Measurements from ENCODE around the gene FRMD3.

The FRMD3 gene

GRCh38 chr9:83313781-83314180 lies 224.4 kb downstream of the FRMD3 start:
- no peak for TF ChIP-seq GATA3 (IDR thresholded peaks at IDR 0.05; ENCODE audit: low read depth, low read length)
- TF ChIP-seq GATA2 (IDR thresholded peaks at IDR 0.05; ENCODE audit: low read depth, low read length) = no peak

GRCh38 chr9:83312537-83312936 lies 225.7 kb downstream of the FRMD3 start:
- TF ChIP-seq GATA2 (IDR thresholded peaks at IDR 0.05; ENCODE audit: low read depth, low read length) (no peak), GATA3 (IDR thresholded peaks at IDR 0.05; ENCODE audit: low read depth, low read length) (no peak)

DNA sequence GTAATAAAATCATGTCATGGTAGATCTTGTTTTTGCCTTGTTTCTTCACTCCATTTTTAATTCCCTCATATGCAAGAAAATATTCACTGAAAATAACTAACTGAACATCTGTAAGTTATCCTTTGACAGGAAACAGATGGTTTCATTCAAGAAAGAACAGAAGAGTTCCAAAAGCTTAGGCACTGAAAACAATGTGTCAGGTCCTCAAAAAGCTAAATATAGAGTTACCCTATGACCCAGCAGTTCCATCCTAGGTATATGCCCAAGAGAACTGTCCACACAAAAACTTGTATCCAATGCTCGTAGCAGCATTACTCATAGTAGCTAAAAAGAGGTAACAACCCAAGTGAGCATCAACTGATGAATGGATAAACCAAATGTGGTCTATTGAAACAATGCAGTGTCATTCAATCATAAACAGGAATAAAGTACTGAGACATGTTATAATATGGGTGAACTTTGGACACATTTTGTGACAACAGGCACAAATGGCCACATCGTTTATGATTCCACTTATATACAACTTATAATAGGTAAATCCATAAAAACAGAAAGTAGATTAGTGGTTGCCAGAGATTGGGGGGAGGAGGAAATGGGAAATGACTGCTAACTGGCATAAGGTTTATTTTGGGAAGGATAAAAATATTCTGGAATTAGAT lies 231.0 kb downstream of the FRMD3 start:
- TF ChIP-seq GATA3 (IDR thresholded peaks at IDR 0.05; ENCODE audit: low read depth, low read length) = no peak
- no peak for TF ChIP-seq GATA2 (IDR thresholded peaks at IDR 0.05; ENCODE audit: low read depth, low read length)

GRCh38 chr9:83304686-83305085 lies 233.5 kb downstream of the FRMD3 start:
- TF ChIP-seq GATA2 (IDR thresholded peaks at IDR 0.05; ENCODE audit: low read depth, low read length) (no peak; the same call in 1 of the 2 replicates), GATA3 (IDR thresholded peaks at IDR 0.05; ENCODE audit: low read depth, low read length) (no peak)

GRCh38 chr9:83299571-83299970 lies 238.6 kb downstream of the FRMD3 start:
- no peak for TF ChIP-seq GATA2 (IDR thresholded peaks at IDR 0.05; ENCODE audit: low read depth, low read length)
- no peak for TF ChIP-seq GATA3 (IDR thresholded peaks at IDR 0.05; ENCODE audit: low read depth, low read length)

DNA sequence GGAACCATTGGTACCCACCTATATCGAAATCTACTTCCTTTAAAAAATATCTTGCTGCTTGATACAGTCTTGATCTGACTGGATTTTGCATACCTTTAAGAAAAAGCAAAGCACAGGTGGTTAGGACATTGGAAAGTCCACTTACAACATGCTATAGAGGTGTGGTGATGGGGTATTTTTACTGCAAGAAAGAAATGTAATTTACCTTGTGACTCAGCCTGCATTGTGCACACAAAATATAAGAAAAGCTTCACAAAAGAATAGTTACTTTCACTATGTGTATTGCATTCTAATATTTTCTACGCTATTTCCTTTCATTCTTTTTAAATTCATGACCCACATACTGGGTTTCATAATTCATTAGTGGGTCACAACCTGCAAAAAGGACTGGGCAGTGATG lies 239.1 kb downstream of the FRMD3 start:
- TF ChIP-seq GATA3 (IDR thresholded peaks at IDR 0.05; ENCODE audit: low read depth, low read length) (no peak), GATA2 (IDR thresholded peaks at IDR 0.05; ENCODE audit: low read depth, low read length) (no peak)

DNA sequence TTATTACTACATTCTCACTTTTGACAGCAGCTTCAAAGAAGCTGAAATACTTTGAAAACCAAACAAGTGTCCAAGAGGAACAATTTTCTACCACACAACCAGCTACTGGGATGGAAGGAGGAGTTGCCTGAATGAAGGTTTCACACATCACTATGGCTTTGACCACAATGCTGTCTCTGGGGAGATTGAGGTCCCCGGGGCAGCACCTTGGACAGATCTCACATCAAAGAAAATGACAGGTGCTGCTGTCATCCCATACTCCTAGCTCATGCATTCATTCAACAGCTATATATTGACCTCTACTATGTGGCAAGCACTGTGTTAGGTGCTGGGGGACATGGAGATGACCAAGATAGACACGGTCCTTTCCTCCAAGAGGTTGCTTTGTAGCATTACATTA lies 242.1 kb downstream of the FRMD3 start:
- TF ChIP-seq GATA2 (IDR thresholded peaks at IDR 0.05; ENCODE audit: low read depth, low read length) (no peak), GATA3 (IDR thresholded peaks at IDR 0.05; ENCODE audit: low read depth, low read length) (no peak)

GRCh38 chr9:83294816-83295215 lies 243.4 kb downstream of the FRMD3 start:
- TF ChIP-seq GATA3 (IDR thresholded peaks at IDR 0.05; ENCODE audit: low read depth, low read length) = no peak
- no peak for TF ChIP-seq GATA2 (IDR thresholded peaks at IDR 0.05; ENCODE audit: low read depth, low read length)

- no peak for TF ChIP-seq GATA3 (IDR thresholded peaks at IDR 0.05; ENCODE audit: low read depth, low read length)
- TF ChIP-seq GATA2 (IDR thresholded peaks at IDR 0.05; ENCODE audit: low read depth, low read length) = no peak
These were observed 247.0 kb downstream of the FRMD3 start for GRCh38 chr9:83291196-83291595.

GRCh38 chr9:83290692-83291091 lies 247.5 kb downstream of the FRMD3 start:
- TF ChIP-seq GATA3 (IDR thresholded peaks at IDR 0.05; ENCODE audit: low read depth, low read length) (no peak), GATA2 (IDR thresholded peaks at IDR 0.05; ENCODE audit: low read depth, low read length) (no peak)

- TF ChIP-seq GATA2 (IDR thresholded peaks at IDR 0.05; ENCODE audit: low read depth, low read length) (no peak), GATA3 (IDR thresholded peaks at IDR 0.05; ENCODE audit: low read depth, low read length) (no peak)
These were observed 251.2 kb downstream of the FRMD3 start for GRCh38 chr9:83287021-83287420.

DNA sequence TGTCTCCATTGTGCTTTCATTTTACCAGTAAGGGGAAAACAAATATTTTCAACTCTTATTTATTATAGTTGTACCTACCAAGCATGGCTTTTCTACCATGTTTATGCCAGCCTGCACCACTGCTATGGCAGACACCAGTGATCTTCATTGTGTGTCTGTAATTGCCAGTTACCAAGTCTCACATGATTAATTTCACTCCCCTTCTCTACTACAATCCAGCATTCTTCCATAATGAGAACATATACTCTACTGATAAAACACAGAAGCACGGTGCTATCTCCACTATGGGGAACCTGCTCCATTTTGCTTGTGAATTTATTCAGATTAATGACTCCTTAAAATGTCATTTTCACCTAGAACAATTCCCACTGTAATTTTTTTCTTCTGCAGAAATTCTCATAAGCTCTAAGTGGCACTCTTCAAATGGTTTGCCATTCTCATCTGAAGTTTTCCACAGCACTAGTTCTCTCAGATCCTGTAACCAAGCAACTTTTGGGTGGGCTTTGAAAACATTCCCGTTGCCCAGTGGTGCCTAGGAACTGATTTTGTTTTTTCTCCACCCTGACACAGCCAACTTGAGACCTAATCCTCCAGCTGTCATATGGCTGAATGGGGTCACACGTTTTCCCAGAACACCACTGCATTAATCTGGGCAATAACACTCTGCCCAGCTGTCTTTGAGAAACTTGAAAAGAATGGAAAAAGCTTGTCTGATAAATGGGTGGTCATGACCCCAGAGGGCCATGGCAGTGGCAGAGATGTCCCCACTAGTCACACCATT lies 252.6 kb downstream of the FRMD3 start:
- no peak for TF ChIP-seq GATA3 (IDR thresholded peaks at IDR 0.05; ENCODE audit: low read depth, low read length)
- no peak for TF ChIP-seq GATA2 (IDR thresholded peaks at IDR 0.05; ENCODE audit: low read depth, low read length)

DNA sequence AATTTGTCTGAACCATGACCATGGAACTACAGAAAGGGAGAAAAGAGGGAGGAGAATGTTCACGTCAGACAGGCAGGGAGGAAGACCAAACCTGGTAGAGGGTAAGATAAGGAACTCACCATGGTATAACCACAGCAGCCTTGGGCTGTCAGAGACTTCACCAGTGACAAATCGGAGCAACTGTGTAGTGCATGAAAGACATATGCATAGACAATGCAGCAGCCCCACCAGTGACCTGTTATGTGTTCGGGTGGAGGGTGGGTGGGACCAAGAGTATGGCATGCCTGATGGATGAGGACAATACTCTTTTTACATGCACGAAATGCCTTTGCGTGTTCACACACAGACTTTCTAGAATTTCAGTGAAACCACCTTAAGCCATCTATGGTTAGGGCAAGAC lies 253.5 kb downstream of the FRMD3 start:
- TF ChIP-seq GATA3 (IDR thresholded peaks at IDR 0.05; ENCODE audit: low read depth, low read length) = no peak
- TF ChIP-seq GATA2 (IDR thresholded peaks at IDR 0.05; ENCODE audit: low read depth, low read length) = no peak

GRCh38 chr9:83283528-83283927 lies 254.7 kb downstream of the FRMD3 start:
- TF ChIP-seq GATA3 (IDR thresholded peaks at IDR 0.05; ENCODE audit: low read depth, low read length) (peak; percentile 54; the same call in 1 of the 2 replicates), GATA2 (IDR thresholded peaks at IDR 0.05; ENCODE audit: low read depth, low read length) (peak; percentile 59; the same call in 1 of the 2 replicates)
